Peyer's patch (tissue), 4 donors: Measurements from ENCODE around the gene GSAP. TPM values are rescaled to one million over a fixed set of nuclear protein-coding genes. Genes with fewer than 3 reads are reported as not detected.

Source experiments
- DNase-seq, 3 donors: peaks; one replicate each; pipeline ENCODE4 v3.0.0-alpha.2; 2017 to 2019
- H3K27ac ChIP-seq, 4 donors: fragments of 200-600 bp; sonication (generic); one replicate each; pipeline ENCODE4 v1.5.1; 2016 to 2019
- H3K27me3 ChIP-seq, 2 donors: fragments of 200-600 bp; sonication (generic); one replicate each; pipeline ENCODE4 v1.5.1; 2019
- H3K36me3 ChIP-seq, 3 donors: fragments of 200-600 bp; sonication (generic); one replicate each; pipeline ENCODE4 v1.5.1; 2016 to 2019
- H3K4me1 ChIP-seq, 4 donors: fragments of 200-600 bp; sonication (generic); one replicate each; pipeline ENCODE4 v1.5.1; 2016 to 2019
- H3K4me3 ChIP-seq, 4 donors: fragments of 200-600 bp; sonication (generic); 1 replicate in 3 of 4; 2 replicates in 1 of 4; pipeline ENCODE4 v1.5.1; 2016 to 2019; ENCODE audit warnings: mild to moderate bottlenecking in 1 of 4
- H3K9me3 ChIP-seq, 4 donors: fragments of 200-600 bp; sonication (generic); one replicate each; pipeline ENCODE4 v1.5.1; 2016 to 2019; ENCODE audit warnings: mild to moderate bottlenecking in 1 of 4
- POLR2A ChIP-seq, 2 donors: fragments of 450-650 bp; IDR thresholded peaks; one replicate each; pipeline ENCODE4 v1.5.1; 2017; ENCODE audit warnings: antibody characterized with exemption in 2 of 2, mild to moderate bottlenecking in 2 of 2, moderate library complexity in 2 of 2
- total RNA-seq, 4 donors: library from RNA; depleted of rRNA; stranded (reverse); fragments of >200 nt; gene quantifications; one replicate each; pipeline ENCODE4 v1.1.0, GENCODE V29; 2016
- TF ChIP-seq, protein P1 (sequence below), 6 experiments: fragments of 450-650 bp in 4 of 6; fragments of 200-600 bp in 2 of 6; sonication (generic) in 1 of 6; IDR thresholded peaks; one replicate each; pipeline ENCODE4 v1.5.1; 2017 to 2019; ENCODE audit warnings: antibody characterized with exemption in 6 of 6, mild to moderate bottlenecking in 3 of 6, moderate library complexity in 1 of 6

The GSAP gene
- total RNA-seq, 4 donors from 2014 or later, result 6.8 to 70.1 (median 28.7) TPM

DNA sequence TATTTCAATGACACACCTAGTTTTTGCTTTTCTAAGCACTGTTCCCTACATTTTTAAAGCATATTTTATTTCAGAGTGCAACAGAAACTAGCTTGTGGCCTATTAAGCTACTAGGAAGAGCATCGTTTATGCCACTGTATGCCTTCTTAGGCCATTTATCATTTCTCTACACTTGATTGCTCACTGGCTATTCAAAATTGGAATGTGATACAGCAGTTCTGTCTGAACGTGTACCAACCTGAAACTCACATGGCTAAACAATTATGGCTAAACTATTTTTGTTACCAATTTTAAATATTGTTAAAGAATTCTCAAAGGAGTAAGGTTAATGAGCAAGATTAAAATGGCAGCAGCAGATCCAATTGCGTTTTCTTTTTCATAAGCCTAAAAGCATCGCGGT lies 105.2 kb downstream of the GSAP start:
- Histone ChIP-seq H3K27me3 (no peaks in the 10 kb centered on the region), H3K4me3 (no peak overlapping the region), H3K4me1 (no peaks in the 10 kb centered on the region), H3K36me3 (no peaks in the 10 kb centered on the region), H3K27ac (no peak overlapping the region), H3K9me3 (no peaks in the 10 kb centered on the region)
- no peak for DNase-seq
- TF ChIP-seq, protein P1, sequence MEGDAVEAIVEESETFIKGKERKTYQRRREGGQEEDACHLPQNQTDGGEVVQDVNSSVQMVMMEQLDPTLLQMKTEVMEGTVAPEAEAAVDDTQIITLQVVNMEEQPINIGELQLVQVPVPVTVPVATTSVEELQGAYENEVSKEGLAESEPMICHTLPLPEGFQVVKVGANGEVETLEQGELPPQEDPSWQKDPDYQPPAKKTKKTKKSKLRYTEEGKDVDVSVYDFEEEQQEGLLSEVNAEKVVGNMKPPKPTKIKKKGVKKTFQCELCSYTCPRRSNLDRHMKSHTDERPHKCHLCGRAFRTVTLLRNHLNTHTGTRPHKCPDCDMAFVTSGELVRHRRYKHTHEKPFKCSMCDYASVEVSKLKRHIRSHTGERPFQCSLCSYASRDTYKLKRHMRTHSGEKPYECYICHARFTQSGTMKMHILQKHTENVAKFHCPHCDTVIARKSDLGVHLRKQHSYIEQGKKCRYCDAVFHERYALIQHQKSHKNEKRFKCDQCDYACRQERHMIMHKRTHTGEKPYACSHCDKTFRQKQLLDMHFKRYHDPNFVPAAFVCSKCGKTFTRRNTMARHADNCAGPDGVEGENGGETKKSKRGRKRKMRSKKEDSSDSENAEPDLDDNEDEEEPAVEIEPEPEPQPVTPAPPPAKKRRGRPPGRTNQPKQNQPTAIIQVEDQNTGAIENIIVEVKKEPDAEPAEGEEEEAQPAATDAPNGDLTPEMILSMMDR (IDR thresholded peaks at IDR 0.05), result no peak
- TF ChIP-seq POLR2A (IDR thresholded peaks at IDR 0.05), result no peak

DNA sequence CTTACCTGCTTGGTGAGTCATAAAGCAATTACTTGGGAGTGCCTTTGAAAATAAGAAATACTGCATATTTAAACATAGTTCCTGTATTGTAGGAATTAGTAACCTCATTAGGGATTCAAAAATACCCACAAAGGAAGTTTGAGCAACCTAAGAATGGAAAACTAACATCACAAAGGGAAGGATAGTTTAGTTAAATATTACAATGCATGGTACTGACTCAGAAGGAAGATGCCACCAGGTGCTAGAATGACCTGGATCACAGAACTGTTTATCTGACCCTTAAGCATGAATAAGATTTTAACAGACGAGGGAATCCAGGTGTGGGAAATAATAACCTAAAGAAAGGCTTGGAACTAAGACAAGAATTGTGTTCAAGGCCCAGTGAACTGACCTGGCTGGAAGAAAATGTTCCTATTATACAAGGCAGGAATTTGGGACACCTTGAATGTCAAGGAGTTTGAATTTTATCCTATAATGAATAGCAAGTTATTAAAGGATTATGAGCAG lies 106.4 kb downstream of the GSAP start:
- Histone ChIP-seq H3K27me3 (no peaks in the 10 kb centered on the region), H3K27ac (no peak overlapping the region), H3K4me1 (no peaks in the 10 kb centered on the region), H3K36me3 (no peaks in the 10 kb centered on the region), H3K9me3 (no peaks in the 10 kb centered on the region), H3K4me3 (no peak overlapping the region)
- TF ChIP-seq, protein P1 (IDR thresholded peaks at IDR 0.05), result no peak
- no peak for TF ChIP-seq POLR2A (IDR thresholded peaks at IDR 0.05)
- DNase-seq, result no peak

DNA sequence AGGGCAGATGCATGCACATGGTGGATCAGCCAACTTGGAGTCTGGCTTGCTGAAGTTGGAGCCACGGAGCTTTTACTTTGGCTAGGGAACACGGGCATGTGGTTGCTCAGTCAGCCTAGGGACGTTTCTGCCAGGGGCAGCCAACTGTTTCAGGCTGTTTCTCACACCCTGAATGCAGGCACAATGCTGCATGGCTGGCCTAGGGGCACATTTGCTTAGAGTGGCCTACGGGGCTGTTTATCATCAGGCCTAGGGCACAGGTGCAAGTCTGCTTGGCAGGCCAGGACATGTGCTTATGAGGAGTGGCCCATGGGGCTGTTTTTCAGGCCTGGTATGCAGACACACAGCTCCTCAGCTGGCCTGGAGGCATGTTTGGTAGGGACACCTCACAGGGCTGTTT lies 107.4 kb downstream of the GSAP start:
- Histone ChIP-seq H3K9me3 (no peaks in the 10 kb centered on the region), H3K4me1 (no peaks in the 10 kb centered on the region), H3K36me3 (no peaks in the 10 kb centered on the region), H3K27ac (no peak overlapping the region), H3K27me3 (no peaks in the 10 kb centered on the region), H3K4me3 (no peak overlapping the region)
- DNase-seq, result no peak
- TF ChIP-seq, protein P1 (IDR thresholded peaks at IDR 0.05), result no peak
- TF ChIP-seq POLR2A (IDR thresholded peaks at IDR 0.05), result no peak

DNA sequence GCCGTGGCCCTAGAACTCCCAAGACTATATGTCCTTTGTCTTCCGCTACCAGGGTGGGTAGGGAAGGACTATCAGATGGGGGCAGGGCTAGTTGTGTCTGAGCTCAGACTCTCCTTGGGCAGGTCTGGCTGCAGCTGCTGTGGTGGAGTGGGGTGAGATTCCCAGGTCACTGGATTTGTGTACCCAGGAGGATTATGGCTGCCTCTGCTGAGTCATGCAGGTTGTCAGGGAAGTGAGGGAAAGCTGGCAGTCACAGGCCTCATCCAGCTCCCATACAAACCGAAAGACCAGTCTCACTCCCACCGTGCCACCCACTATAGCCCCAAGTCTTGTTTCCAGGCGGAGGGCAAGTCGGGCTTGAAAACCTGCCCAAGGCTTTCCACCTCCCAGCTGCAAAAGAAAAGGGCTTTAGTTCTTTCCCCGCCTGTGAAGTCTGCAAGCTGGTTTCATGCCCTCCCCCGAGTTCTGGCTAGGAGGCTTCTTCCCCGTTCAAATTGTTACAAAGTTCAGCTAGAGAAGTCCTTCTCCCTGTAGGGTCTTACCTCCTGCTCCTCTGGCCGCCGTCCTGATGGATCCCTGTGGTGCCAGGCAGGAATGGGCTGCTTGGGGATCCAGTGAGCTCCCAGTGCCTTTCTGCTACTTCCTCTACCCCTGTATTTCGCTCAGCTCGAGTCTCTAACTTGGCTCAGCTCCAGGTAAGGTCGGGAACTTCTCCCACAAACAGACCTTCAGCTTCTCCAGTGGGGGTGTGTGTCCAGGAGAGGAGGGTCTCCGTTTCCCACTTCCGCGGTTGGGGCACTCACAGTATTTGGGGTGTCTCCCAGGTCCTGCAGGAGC lies 109.7 kb downstream of the GSAP start:
- Histone ChIP-seq H3K4me3 (no peak overlapping the region), H3K9me3 (no peaks in the 10 kb centered on the region), H3K36me3 (no peaks in the 10 kb centered on the region), H3K27ac (no peak overlapping the region), H3K27me3 (no peaks in the 10 kb centered on the region), H3K4me1 (no peaks in the 10 kb centered on the region)
- no peak for DNase-seq
- TF ChIP-seq POLR2A (IDR thresholded peaks at IDR 0.05), result no peak
- TF ChIP-seq, protein P1 (IDR thresholded peaks at IDR 0.05), result no peak

DNA sequence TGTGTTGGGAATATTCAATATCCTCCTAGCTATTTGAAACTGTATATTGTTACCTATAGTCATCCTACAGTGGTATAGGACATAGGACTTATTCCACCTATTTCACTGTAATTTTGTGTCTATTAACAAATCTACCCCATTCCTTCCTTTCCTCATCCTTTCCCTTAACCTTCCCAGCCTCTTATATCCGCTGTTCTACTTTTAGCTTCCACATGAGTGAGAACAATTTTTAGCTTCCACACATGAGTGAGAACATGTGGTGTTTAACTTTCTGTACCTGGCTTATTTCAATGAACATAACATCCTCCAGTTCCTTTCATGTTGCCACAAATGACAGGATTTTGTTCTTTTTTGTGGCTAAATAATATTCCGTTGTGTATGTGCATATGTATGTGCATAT lies 120.6 kb downstream of the GSAP start:
- Histone ChIP-seq H3K9me3 (no peaks in the 10 kb centered on the region), H3K27ac (no peak overlapping the region), H3K27me3 (no peaks in the 10 kb centered on the region), H3K4me1 (no peaks in the 10 kb centered on the region), H3K4me3 (no peak overlapping the region), H3K36me3 (no peaks in the 10 kb centered on the region)
- TF ChIP-seq, protein P1 (IDR thresholded peaks at IDR 0.05), result no peak
- TF ChIP-seq POLR2A (IDR thresholded peaks at IDR 0.05), result no peak
- DNase-seq, result no peak
